NCI-H1436 treated with DMSO at 0.1 percent for 48 hours (cell line): Measurements from ENCODE around the gene PSAP.

ENCODE experiments used
- DNase-seq: peaks from one replicate; lab custom pipeline; 2025; lab: John Stamatoyannopoulos, UW

The PSAP gene

DNA sequence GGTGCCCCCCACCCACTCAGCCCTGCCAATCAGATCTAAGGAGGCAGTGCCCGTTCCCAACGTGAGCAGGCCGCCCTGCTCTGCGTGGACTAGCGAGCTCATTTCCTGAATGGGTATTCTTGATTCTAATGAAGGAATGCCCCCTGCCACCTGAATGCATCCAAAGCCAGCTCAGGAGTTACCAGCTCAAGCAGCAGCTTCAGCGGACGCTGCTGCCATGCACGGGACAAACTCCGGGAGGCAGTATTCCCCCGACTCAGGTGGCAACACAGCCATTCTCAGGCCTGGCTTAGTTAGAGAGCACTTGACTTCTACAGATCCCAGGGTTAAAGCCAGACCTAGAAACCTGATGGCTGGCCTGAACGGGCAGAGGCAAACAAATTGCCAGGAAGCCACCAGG is 25.8 kb downstream of the PSAP start:
- no peak for DNase-seq

DNA sequence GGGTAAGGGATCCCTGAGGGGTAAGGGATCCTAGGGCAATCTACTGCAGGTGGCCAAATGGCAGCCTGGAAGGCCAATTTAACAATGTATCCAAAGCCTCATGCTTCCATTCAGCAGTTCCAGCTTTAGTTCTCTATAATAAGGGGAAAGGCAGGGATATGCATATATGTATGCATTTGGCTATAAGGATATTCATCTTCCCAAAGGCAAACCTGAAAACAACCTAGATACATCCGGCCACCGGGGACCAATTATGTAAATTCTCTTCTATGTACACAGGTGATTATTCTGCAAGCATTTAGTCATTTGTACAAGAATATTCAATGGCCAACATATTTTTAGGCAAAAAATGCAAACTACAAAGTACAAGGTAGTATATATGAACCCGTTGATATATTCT is 26.7 kb downstream of the PSAP start:
- DNase-seq: no peak

- DNase-seq: no peak
These were observed 27.7 kb downstream of the PSAP start for GRCh38 chr10:71823356-71823755.

DNA sequence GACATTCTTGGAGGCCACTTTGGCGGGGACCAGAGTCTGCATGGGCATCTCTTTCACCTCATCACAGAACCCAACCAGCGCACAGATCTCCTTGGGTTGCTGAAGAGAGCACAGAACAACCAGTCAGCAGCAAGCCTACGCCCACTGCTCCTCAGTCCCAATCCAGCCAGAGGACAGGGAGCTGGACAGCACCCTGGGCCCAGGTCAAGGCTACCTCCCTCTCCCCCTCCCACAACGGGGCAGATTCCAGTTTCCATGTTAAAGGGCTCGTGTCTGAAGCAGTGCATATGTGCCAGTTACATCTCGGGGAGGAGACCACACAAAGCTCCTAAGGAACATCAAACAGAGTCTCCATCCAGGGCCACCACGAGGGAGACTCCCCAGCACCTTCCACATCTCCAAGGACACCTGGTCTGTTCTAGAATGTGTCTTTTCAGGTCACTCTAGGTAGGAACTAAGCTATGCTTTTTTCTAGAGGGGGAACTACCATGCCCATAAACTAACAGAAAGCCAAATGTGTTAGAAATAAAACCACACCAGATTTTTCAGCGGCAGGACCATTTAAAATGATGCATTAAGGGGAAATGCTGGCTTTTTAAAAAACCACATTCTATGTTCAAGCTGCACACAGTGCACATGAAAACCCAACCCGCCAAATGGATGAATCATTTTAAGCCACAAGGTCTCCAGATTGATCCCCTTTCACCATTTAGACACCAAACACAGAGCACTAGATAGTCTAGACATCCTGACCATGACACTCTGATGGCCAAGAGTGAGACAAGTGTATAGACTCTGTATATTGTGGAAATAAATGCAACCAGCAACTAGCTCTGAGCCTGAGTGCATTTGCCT is 28.9 kb downstream of the PSAP start:
- no peak for DNase-seq

- DNase-seq: no peak
These were observed 30.1 kb downstream of the PSAP start for GRCh38 chr10:71820966-71821365.

DNA sequence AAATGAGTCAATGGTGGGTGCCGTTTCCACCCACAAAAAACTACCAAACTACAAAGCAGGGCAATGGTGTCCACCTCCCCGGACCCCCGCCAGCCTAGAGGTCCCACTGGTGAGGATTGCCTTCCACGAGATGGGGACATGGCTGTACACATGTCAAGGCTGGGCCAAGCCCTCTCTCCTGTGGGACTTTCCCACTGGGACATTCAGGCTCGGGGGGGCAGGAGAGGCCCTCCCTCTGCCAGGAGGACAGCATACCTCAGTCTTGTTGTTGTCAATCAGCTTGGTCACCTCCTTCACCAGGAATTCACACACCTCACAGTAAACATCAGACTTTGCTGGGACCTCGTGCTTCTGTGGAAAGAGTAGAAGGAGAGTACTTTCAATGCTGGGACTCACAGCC is 31.1 kb downstream of the PSAP start:
- no peak for DNase-seq

- no peak for DNase-seq
These were observed 31.6 kb downstream of the PSAP start for GRCh38 chr10:71819441-71819861.

- DNase-seq: no peak
These were observed 32.3 kb downstream of the PSAP start for GRCh38 chr10:71818674-71819260.

GRCh38 chr10:71817831-71818655 is 33.0 kb downstream of the PSAP start:
- DNase-seq: no peak

DNA sequence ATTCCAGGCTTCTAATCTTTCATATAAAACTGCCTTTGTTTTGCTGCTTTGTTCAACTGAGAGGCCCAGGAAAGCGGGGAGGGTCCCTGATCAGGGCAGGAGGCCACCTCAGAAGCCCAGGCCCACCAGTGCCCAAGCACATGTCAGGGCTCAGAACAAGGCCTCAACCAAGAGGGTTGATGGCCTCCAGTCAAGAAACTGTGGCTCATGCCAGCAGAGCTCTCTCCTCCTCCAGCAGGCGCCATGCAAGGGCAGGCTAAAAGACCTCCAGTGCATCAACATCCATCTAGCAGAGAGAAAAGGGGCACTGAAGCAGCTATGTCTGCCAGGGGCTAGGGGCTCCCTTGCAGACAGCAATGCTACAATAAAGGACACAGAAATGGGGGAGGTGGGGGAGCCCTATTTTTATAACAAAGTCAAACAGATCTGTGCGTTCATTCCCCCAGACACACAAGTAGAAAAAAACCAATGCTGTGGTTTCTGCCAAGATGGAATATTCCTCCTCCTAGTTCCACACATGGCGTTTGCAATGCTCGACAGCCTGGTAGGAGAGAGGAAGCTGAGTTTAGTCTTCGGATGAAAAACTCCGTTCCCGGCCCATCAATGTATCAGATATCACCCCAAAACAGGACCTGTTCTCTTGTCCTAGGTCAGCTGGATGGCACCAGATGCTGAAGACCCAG is 34.0 kb downstream of the PSAP start:
- no peak for DNase-seq

GRCh38 chr10:71816421-71816851 is 34.6 kb downstream of the PSAP start:
- DNase-seq: no peak

DNA sequence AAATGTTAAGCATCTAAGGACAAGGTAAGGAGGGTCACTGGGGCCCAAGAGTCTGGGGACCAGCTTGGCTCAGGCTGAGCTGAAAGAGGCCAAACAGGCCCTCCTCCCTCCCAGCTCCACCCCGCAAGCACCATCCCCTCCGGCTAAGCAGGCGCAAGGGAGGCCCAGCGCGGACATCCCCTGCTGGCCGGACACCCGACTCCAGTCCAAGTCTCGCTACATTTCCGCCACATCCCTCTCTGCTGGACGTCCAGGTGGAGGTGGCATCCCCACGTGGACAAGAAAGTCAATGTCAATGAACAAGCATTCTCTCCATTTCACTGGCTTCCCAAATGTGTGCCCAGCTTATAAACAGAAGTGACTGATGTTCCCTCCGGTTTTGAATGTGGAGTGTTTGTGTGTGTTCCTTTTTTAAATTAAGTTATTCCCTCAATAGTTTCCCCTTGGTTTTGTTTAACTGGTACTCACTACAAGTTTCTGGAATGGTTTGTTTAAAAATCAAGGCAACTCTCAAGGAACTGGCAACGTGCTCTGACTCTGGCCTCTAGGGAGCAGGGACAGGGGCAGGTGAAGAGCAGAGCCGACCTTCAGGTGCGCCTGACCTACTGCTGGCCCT is 35.4 kb downstream of the PSAP start:
- DNase-seq: no peak

- DNase-seq: no peak
These were observed 36.1 kb downstream of the PSAP start for GRCh38 chr10:71814922-71815411.

DNA sequence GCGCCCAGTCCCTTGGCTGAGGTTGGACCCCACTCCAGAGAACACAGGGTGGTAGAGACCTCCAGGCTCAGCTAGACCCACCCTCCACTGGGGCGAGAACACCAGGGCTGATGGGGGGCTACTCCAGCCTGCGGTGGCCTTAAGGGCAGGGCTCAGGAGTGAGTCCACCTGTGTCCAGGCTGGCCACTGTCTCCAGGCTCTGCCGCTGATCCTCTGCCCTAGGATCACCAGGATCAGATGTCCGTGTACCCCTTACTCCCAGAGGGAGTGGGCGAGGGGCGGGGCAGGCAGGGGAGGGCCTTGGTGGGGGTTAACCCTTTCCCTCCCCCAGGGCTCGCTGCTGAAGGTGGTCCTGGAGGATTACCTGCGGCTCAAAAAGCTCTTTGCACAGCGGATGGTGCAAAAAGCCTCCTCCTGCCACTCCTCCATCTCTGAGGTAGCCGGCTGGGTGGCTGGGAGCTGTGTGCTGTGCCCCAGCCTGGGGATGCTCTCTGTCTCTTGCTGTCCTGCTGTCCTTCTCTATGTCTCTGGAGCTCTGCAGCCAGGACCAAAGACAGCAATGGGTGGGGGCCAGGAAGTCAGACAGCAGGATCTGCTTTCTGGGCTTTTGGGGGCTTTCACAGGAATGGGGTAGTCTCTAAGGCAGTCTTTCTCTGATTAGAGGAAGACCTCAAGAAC is 38.0 kb downstream of the PSAP start:
- DNase-seq: no peak

DNA sequence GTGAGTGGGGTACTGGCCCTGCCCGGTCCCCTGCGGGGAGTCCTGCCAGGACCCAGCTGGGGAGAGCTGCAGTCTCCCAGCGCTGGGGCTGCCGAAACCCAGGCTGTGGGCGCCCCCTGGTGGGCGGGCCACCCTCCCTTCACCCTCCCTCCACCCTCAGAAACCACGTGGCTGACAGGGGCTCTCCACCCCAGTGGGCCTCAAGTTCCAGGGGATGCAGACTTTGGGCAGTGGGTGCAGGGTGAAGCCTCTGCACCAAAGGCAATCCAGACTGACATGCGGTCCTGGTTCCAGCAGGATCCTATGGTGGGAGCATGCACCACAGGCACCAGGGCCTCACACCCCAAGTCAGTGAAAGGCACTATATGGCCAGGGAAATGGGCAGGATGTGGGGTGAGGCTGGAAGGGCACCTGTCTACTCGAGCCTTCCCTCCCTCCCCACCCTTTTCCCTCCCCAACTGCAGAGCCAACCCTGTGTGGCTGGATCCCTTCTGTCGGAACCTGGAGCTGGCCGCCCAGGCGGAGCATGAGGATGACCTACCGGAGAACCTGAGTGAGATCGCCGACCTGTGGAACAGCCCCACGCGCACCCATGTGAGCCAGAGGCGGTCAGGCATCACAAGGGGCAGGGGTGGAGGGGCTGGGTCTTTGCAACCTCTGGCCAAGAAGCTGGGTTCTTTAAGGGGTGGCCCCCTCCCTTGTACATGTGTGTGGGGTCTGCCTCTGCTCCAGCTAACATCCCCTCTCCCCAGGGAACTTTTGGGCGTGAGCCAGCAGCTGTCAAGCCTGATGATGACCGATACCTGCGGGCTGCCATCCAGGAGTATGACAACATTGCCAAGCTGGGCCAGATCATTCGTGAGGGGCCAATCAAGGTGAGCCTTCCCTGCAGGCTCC is 38.8 kb downstream of the PSAP start:
- DNase-seq: no peak

DNA sequence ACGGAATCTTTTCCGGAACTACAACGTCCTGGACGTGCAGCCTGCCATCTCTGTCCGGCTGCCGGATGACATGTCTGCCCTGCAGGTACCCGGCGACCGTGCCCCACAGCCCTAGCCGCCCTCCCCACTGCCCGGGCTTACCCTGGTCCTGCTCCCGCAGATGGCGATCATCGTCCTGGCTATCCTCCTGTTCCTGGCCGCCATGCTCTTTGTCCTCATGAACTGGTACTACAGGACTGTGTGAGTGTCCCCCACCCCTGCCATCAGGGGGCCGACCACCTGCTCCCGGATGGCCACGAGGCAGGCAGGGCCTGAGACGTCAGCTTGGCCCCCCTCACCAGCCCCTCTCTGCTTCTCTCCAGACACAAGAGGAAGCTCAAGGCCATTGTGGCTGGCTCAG is 39.7 kb downstream of the PSAP start:
- no peak for DNase-seq

- no peak for DNase-seq
These were observed 40.9 kb downstream of the PSAP start for GRCh38 chr10:71810048-71810750.

GRCh38 chr10:71809628-71810027 is 41.4 kb downstream of the PSAP start:
- DNase-seq: no peak
